Progenitor cell of endocrine pancreas (in vitro differentiated cells): ENCODE results near the gene CCDC51. TPM values are rescaled to one million over a fixed set of nuclear protein-coding genes. Genes with fewer than 3 reads are reported as not detected.
"Not testable (repeated sequence)": the region's sequence is repeated elsewhere in the genome, so short reads cannot be mapped to it uniquely, and the experiment has no call there.

ENCODE experiments used
- DNase-seq: peaks from one replicate; pipeline ENCODE4 v3.0.0; 2021; ENCODE audit warnings: low spot score; ENCODE audit not compliant: unreplicated experiment
- H3K27ac Mint-ChIP-seq: 2 replicates; pipeline ENCODE4 v1.8.0; 2021; ENCODE audit warnings: mild to moderate bottlenecking, moderate library complexity, mixed read lengths
- H3K27me3 Mint-ChIP-seq: 2 replicates; pipeline ENCODE4 v1.8.0; 2021; ENCODE audit warnings: mixed read lengths
- H3K36me3 Mint-ChIP-seq: 2 replicates; pipeline ENCODE4 v1.8.0; 2022; ENCODE audit warnings: mixed read lengths; ENCODE audit not compliant: insufficient read depth
- H3K4me1 Mint-ChIP-seq: 2 replicates; pipeline ENCODE4 v1.8.0; 2021; ENCODE audit warnings: low read depth, mixed read lengths
- H3K4me3 Mint-ChIP-seq: 2 replicates; pipeline ENCODE4 v1.8.0; 2021; ENCODE audit warnings: low read depth, mild to moderate bottlenecking, moderate library complexity, mixed read lengths
- H3K9me3 Mint-ChIP-seq: 2 replicates; pipeline ENCODE4 v1.8.0; 2021; ENCODE audit warnings: low read depth, mixed read lengths
- CTCF ChIP-seq: fragments of 200-600 bp; sonication (generic); IDR thresholded peaks from one replicate; pipeline ENCODE4 v1.5.0; 2021; ENCODE audit warnings: antibody characterized with exemption, mild to moderate bottlenecking; ENCODE audit not compliant: unreplicated experiment
- long read RNA-seq: library from polyadenylated mRNA; unstranded; transcript quantifications from one replicate; pipeline ENCODE4 v2.0.0, GENCODE V29; 2020
- total RNA-seq: library from RNA; stranded (reverse); gene quantifications from 2 replicates; pipeline ENCODE4 v1.2.1, GENCODE V29; 2021

The CCDC51 gene
- 11.4 and 13.2 TPM in 2 replicates for total RNA-seq
- long read RNA-seq, transcript CCDC51-206 (4 exons, 1,461 nt): minor isoform, 11 of 44 reads
- long read RNA-seq, transcript CCDC51-201 (4 exons, 1,560 nt): major isoform, 16 of 44 reads
- long read RNA-seq, partial matches to known transcripts: 3 of 44 reads
- long read RNA-seq, other reads (novel, unspliced or antisense): 11 of 44 reads

GRCh38 chr3:48439820-48440589, at the start of gene CCDC51, which contains the start of gene TMA7:
CCDC51 (minus strand) TSS chr3:48440119; CDS start chr3:48435128, 4,991 bp downstream.
TMA7 (plus strand) TSS chr3:48440257; CDS start chr3:48440297, 40 bp downstream.
- peak within 1 kb of the TSS; percentile 93 for H3K4me3 Mint-ChIP-seq
- DNase-seq: peak; percentile 94
- no peaks in the 10 kb centered on the region for H3K27me3 Mint-ChIP-seq
- peak within 1 kb of the TSS; percentile 95 for H3K27ac Mint-ChIP-seq
- no peaks in the 10 kb centered on the region for H3K9me3 Mint-ChIP-seq
- H3K36me3 Mint-ChIP-seq: peaks cover 1% of the 10 kb centered on the region
- H3K4me1 Mint-ChIP-seq: peaks cover 12% of the 10 kb centered on the region
- TF ChIP-seq CTCF: no peak

GRCh38 chr3:48486952-48487351, 47.0 kb upstream of the CCDC51 start:
- no peak for DNase-seq
- peaks cover 2% of the 10 kb centered on the region for H3K36me3 Mint-ChIP-seq

GRCh38 chr3:48482822-48483221, 42.9 kb upstream of the CCDC51 start:
- not testable (repeated sequence) for H3K4me1 Mint-ChIP-seq, H3K4me3 Mint-ChIP-seq, H3K27ac Mint-ChIP-seq, DNase-seq, H3K36me3 Mint-ChIP-seq, H3K9me3 Mint-ChIP-seq, H3K27me3 Mint-ChIP-seq

More at GRCh38 chr3:48486952-48487351, 47.0 kb upstream of the CCDC51 start:
- Mint-ChIP-seq H3K9me3 (no peaks in the 10 kb centered on the region), H3K27ac (no peak overlapping the region), H3K4me3 (no peak overlapping the region), H3K4me1 (peaks cover 2% of the 10 kb centered on the region), H3K27me3 (no peaks in the 10 kb centered on the region)
- no peak for TF ChIP-seq CTCF

GRCh38 chr3:48480891-48481290, 41.0 kb upstream of the CCDC51 start:
- DNase-seq, H3K36me3 Mint-ChIP-seq, H3K9me3 Mint-ChIP-seq, H3K27ac Mint-ChIP-seq, H3K27me3 Mint-ChIP-seq, H3K4me1 Mint-ChIP-seq, H3K4me3 Mint-ChIP-seq: not testable (repeated sequence)

GRCh38 chr3:48478626-48479555, 39.0 kb upstream of the CCDC51 start:
- H3K27me3 Mint-ChIP-seq: no peaks in the 10 kb centered on the region
- H3K4me3 Mint-ChIP-seq: no peak overlapping the region
- no peaks in the 10 kb centered on the region for H3K36me3 Mint-ChIP-seq
- H3K9me3 Mint-ChIP-seq: no peaks in the 10 kb centered on the region
- peaks cover 4% of the 10 kb centered on the region for H3K4me1 Mint-ChIP-seq
- no peak for DNase-seq
- peak overlapping the region; percentile 80 for H3K27ac Mint-ChIP-seq
- no peak for TF ChIP-seq CTCF

- DNase-seq: no peak
- Mint-ChIP-seq H3K4me1 (peaks cover 10% of the 10 kb centered on the region), H3K27me3 (no peaks in the 10 kb centered on the region), H3K9me3 (no peaks in the 10 kb centered on the region), H3K27ac (no peak overlapping the region), H3K4me3 (no peak overlapping the region), H3K36me3 (no peaks in the 10 kb centered on the region)
- no peak for TF ChIP-seq CTCF
These were observed 38.1 kb upstream of the CCDC51 start for GRCh38 chr3:48477959-48478520.
